ENCODE data around the gene FREM1. TPM values are rescaled to one million over a fixed set of nuclear protein-coding genes. Genes with fewer than 3 reads are reported as not detected.
A peak's percentile ranks its signal among the peaks of the same experiment; 100 is the strongest.

Gene FREM1
- total and polyA plus RNA-seq, 2 of the 13 experiments (the other 11 are each of a cell fraction or from before 2014, with no cell fraction given) = 64.3 to 202 TPM

DNA sequence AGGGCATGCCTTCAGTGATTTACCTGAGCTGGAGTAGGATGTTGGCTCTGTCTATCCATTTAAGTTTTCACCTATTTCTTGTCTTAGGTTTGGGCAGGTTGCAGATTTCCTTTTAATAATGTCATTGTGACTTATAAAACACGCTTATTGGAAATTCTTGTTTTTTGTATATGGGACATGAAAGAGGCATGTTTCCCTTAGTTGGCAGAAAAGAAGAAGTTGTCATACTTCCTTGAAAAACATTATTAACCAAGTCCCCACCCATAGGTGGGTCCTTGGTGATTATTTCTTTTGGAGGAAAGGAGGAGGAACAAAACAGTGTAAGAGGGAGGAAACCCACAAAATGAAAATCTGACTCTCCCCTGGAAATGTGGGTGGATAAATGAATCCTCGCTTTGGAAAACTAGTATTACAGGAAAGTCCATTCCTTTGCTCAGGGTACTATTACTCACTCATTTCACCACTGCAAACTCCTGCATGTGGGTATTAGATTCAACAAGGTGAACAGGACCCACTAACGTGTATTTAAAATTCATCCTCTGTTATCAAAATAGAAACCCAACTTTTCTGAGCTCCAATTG lies 197.0 kb downstream of the FREM1 start:
- Histone ChIP-seq H3K27ac (ENCODE audit: extremely low read length, insufficient read depth, low read length) (no peak overlapping the region), H3K4me3 (replicated peaks in 1 of 3; ENCODE audit: insufficient read depth in 1 of 3, low read depth in 2 of 3, low read length in 3 of 3) (no peak overlapping the region), H3K9ac (ENCODE audit: insufficient read depth, low read depth, low read length) (no peak overlapping the region), H3K79me2 (ENCODE audit: insufficient read depth, low read length) (no peaks in the 10 kb centered on the region), H4K20me1 (ENCODE audit: insufficient read depth, low read length) (no peaks in the 10 kb centered on the region), H3K27me3 (ENCODE audit: control insufficient read depth in 1 of 2, insufficient read depth in 2 of 2, low read length in 2 of 2) (peaks cover 0 to 4% of the 10 kb centered on the region in 2 experiments; a peak in 1 of 5 replicates), H3K4me1 (ENCODE audit: insufficient read depth, low read length) (no peaks in the 10 kb centered on the region), H3K9me3 (ENCODE audit: low read length) (no peaks in the 10 kb centered on the region), H3K36me3 (replicated peaks in 1 of 2; ENCODE audit: control insufficient read depth in 1 of 2, insufficient read depth in 2 of 2, low read length in 2 of 2) (no peaks in the 10 kb centered on the region), H3K4me2 (ENCODE audit: low read depth, low read length) (no peak overlapping the region), H2AFZ (ENCODE audit: low read length) (no peak overlapping the region)
- WGBS (ENCODE audit: low lambda C conversion rate) = 0% methylated on average over 3 of the region's 3 CpGs
- ChIA-PET CTCF (ENCODE audit: low intra/inter-chr PET ratio, low total read pairs) (no interaction called here), POLR2A (no interaction called here)
- FAIRE-seq = no peak
- ATAC-seq = no peak
- no TSS peak for BruUV-seq (replicated peaks)
- no peak for DNase-seq (ENCODE audit: low spot score)
- TF ChIP-seq, protein P1, sequence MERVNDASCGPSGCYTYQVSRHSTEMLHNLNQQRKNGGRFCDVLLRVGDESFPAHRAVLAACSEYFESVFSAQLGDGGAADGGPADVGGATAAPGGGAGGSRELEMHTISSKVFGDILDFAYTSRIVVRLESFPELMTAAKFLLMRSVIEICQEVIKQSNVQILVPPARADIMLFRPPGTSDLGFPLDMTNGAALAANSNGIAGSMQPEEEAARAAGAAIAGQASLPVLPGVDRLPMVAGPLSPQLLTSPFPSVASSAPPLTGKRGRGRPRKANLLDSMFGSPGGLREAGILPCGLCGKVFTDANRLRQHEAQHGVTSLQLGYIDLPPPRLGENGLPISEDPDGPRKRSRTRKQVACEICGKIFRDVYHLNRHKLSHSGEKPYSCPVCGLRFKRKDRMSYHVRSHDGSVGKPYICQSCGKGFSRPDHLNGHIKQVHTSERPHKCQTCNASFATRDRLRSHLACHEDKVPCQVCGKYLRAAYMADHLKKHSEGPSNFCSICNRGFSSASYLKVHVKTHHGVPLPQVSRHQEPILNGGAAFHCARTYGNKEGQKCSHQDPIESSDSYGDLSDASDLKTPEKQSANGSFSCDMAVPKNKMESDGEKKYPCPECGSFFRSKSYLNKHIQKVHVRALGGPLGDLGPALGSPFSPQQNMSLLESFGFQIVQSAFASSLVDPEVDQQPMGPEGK (CRISPR knock-in tag; IDR thresholded peaks at IDR 0.05) = no peak
- TF ChIP-seq REPIN1 (CRISPR knock-in tag; IDR thresholded peaks at IDR 0.05; ENCODE audit: borderline replicate concordance, low read depth) = no peak
- peak; percentile 53 for TF ChIP-seq MAFF (IDR thresholded peaks at IDR 0.05; ENCODE audit: low read depth, low read length)
- TF ChIP-seq MXD4 (CRISPR knock-in tag; IDR thresholded peaks at IDR 0.05) = no peak
- peak; percentile 41 to 66; a peak in 3 of 4 replicates for TF ChIP-seq MAFK (conservative IDR thresholded peaks at IDR 0.05 in 1 of 2, IDR thresholded peaks at IDR 0.05 in 1 of 2; ENCODE audit: low read length in 2 of 2)
- intact Hi-C loops (cut with micrococcal nuclease; ENCODE audit: unreplicated experiment) = no loop called here
- in situ Hi-C loops (cut with HindIII; ENCODE audit: extremely low pct_ligation_motif_present, low pct_unique_long_range_greater_than_20kb) = no loop called here

DNA sequence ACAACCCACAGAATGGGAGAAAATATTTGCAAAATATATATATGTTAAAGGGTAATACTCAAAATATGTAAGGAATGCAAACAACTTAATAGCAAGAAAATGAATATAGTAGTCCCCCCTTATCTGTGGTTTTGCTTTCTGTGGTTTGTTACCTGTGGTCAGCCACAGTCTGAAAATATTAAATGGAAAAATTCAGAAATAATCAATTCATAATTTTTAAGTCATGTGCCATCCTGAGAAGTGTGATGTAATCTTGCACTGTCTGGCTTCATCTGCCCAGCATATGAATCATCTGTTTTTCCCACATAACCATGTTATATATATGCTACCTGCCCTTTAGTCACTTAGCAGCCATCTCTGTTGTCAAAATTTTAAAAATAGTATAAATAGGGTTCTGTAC lies 199.4 kb downstream of the FREM1 start:
- Histone ChIP-seq H3K4me1 (ENCODE audit: insufficient read depth, low read length) (no peaks in the 10 kb centered on the region), H3K36me3 (replicated peaks in 1 of 2; ENCODE audit: control insufficient read depth in 1 of 2, insufficient read depth in 2 of 2, low read length in 2 of 2) (no peaks in the 10 kb centered on the region), H2AFZ (ENCODE audit: low read length) (no peak overlapping the region), H3K9ac (ENCODE audit: insufficient read depth, low read depth, low read length) (no peak overlapping the region), H3K79me2 (ENCODE audit: insufficient read depth, low read length) (no peaks in the 10 kb centered on the region), H3K27me3 (ENCODE audit: control insufficient read depth in 1 of 2, insufficient read depth in 2 of 2, low read length in 2 of 2) (peaks cover 0 to 4% of the 10 kb centered on the region in 2 experiments; a peak in 1 of 5 replicates), H3K9me3 (ENCODE audit: low read length) (peaks cover 8% of the 10 kb centered on the region; the same call in 1 of the 2 replicates), H4K20me1 (ENCODE audit: insufficient read depth, low read length) (no peaks in the 10 kb centered on the region), H3K27ac (ENCODE audit: extremely low read length, insufficient read depth, low read length) (no peak overlapping the region), H3K4me3 (replicated peaks in 1 of 3; ENCODE audit: insufficient read depth in 1 of 3, low read depth in 2 of 3, low read length in 3 of 3) (no peak overlapping the region), H3K4me2 (ENCODE audit: low read depth, low read length) (no peak overlapping the region)
- intact Hi-C loops (cut with micrococcal nuclease; ENCODE audit: unreplicated experiment) = no loop called here
- CTCF ChIA-PET (ENCODE audit: low intra/inter-chr PET ratio, low total read pairs) = no interaction called here
- in situ Hi-C loops (cut with HindIII; ENCODE audit: extremely low pct_ligation_motif_present, low pct_unique_long_range_greater_than_20kb) = no loop called here
- POLR2A ChIA-PET = no interaction called here
- FAIRE-seq (no peak), DNase-seq (ENCODE audit: low spot score) (no peak), ATAC-seq (no peak)
- BruUV-seq (replicated peaks) = no TSS peak
- TF ChIP-seq JDP2 (CRISPR knock-in tag; IDR thresholded peaks at IDR 0.05; ENCODE audit: borderline replicate concordance) (no peak), EP300 (IDR thresholded peaks at IDR 0.05; ENCODE audit: low read depth in 2 of 2, low read length in 2 of 2) (no peak), EP300 (CRISPR knock-in tag; IDR thresholded peaks at IDR 0.05; ENCODE audit: borderline replicate concordance) (no peak), ATRX (CRISPR knock-in tag; IDR thresholded peaks at IDR 0.05; ENCODE audit: borderline replicate concordance) (no peak)
- TF ChIP-seq, protein P2, sequence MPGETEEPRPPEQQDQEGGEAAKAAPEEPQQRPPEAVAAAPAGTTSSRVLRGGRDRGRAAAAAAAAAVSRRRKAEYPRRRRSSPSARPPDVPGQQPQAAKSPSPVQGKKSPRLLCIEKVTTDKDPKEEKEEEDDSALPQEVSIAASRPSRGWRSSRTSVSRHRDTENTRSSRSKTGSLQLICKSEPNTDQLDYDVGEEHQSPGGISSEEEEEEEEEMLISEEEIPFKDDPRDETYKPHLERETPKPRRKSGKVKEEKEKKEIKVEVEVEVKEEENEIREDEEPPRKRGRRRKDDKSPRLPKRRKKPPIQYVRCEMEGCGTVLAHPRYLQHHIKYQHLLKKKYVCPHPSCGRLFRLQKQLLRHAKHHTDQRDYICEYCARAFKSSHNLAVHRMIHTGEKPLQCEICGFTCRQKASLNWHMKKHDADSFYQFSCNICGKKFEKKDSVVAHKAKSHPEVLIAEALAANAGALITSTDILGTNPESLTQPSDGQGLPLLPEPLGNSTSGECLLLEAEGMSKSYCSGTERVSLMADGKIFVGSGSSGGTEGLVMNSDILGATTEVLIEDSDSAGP (CRISPR knock-in tag; IDR thresholded peaks at IDR 0.05; ENCODE audit: borderline replicate concordance) = no peak
